HG03460 (cell line): ENCODE data around the gene IL37.
A peak's percentile ranks its signal among the peaks of the same experiment; 100 is the strongest.

Experiments used
- ATAC-seq: cut with Tn5 transposase; IDR thresholded peaks from one replicate; pipeline ENCODE4 v1.9.1; 2021; ENCODE audit not compliant: unreplicated experiment

Gene IL37, protein sequence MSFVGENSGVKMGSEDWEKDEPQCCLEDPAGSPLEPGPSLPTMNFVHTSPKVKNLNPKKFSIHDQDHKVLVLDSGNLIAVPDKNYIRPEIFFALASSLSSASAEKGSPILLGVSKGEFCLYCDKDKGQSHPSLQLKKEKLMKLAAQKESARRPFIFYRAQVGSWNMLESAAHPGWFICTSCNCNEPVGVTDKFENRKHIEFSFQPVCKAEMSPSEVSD

DNA sequence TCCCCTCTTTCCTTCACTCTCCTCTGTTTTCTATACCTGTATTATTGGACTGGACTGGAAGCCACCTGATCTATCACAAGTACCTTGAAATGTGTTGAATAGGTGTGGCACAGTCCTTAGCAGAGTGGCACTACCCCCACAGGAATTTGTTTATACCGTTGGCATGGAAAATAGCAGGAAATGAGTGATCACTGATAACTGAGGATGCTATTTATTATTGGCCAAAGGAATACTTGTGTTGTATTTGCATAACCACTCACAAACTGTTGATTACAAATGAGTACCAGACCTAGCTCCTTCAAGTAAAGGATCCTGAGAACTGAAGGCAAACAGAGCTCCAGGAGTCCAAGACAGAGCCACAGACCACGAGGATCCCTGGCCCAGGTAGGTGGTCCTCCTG lies at the start of gene IL37:
IL37 (plus strand) TSS at position 301 of the 400 bp plus-strand sequence. CDS start 1,848 bp downstream, outside the sequence.
- ATAC-seq, result no peak

DNA sequence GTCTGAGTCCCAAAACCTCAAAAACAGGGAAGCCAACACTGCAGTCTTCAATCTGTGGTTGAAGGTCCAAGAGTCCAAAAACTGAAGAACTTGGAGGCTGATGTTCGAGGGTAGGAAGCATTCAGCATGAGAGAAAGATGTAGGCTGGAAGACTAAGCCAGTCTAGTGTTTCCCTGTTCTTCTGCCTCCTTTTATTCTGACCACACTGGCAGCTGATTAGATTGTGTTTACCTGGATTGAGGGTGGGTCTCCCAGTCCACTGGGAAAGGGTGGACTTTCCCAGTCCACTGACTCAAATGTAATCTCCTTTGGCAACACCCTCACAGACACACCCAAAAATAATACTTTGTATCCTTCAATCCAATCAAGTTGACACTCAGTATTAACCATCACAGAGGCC lies 46.9 kb upstream of the IL37 start:
- no peak for ATAC-seq

DNA sequence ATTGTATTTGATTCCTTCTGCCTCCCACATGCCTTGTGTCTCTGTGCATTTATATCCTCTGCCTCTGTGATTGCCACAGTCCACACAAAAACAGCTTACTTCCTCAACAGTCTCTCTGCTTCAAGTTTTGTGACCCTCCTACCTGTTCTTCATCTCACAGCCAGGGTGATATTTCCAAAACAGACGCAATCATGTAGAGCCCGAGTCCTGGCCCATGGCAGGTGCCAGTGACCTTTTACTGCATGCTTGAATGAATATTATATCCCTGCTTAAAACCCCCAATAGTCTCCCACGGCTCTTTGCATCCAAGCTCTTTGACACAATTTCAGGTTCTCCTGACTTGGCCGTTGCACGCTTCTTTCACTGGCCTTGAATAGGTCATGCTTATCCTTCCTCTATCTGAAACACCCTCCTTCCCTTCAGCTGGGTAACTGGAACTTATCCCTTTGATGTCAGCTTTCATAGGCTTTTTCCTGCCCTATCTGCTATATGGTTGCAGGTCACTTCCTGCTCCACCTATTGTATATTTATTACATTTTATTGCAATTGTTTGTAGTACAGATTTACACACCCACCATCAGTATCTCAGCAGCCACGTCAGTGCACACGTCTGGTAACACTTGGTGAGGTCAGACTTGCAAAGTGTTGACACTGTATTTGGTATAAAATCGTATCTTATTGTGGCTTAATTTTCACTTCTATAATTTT lies 44.7 kb upstream of the IL37 start:
- ATAC-seq, result no peak

DNA sequence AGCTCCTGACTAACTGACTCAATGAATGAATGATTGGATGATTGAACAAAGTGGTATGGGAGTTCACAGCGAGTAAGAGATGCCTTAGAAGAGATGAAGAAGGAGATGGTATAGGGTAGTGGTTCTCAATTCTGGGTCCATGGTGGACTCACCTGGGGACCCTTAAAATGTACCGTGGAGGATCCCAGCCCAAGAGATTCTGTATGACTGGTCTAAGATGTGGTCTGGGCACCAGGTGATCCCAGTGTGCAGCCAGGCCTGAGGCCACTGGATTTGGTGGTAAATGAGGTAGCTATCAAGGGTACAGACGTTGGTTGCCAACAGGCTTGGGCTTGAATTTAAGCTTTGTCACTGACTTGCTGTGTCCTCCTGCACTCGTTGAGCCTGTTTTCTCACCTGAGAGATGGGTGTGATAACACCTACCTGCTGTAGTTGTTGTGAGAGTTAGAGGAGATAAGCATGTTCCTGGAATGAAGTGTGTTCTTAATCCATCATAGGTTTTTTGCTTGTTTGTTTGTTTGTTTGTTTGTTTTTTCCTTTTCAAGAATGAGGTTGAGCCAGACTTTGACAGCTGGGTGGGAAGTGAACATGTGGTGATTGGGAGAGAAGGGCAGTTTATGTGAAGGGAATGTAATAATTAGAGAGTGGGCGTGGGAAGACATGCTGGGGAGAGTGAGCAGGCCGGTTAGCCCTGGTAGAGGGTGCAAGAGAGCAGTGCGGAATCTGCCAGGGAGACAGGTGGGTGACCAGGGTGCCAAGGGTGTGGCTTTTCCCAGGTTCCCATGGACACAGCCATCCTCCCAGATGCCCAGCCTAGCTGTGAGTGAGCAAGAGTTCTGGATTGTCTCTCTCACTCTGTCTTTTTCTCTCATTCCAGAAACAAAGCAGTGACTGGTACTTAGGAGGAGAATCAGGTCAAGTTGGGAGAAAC lies 43.0 kb upstream of the IL37 start:
- no peak for ATAC-seq

DNA sequence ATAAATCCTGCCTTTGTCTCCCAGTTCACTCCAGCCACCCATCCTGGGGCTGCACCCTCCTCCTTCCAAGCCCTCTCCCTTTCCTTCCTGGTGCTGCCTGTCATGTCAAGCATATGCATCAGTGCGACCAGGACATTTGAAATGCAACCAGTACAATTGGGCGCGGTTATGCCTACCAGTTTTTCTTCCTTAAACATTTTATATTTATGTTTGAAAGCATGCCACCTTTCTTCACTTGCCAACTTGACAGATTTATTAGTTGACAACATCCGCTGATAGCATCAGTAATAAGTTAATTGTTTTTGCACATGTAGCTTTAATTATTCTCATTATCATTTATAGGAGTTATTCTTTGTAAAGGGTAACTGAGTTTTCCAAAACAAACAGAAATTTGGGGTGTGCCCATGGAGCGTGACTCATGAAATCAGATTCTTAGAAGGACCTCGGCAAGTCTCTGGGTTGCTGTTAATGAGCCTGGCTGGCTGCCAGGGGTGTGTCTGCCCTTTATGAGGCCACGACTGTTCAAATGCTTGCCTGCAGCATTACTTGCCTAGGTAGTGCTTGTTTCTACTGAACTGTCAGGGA lies 41.6 kb upstream of the IL37 start:
- no peak for ATAC-seq

DNA sequence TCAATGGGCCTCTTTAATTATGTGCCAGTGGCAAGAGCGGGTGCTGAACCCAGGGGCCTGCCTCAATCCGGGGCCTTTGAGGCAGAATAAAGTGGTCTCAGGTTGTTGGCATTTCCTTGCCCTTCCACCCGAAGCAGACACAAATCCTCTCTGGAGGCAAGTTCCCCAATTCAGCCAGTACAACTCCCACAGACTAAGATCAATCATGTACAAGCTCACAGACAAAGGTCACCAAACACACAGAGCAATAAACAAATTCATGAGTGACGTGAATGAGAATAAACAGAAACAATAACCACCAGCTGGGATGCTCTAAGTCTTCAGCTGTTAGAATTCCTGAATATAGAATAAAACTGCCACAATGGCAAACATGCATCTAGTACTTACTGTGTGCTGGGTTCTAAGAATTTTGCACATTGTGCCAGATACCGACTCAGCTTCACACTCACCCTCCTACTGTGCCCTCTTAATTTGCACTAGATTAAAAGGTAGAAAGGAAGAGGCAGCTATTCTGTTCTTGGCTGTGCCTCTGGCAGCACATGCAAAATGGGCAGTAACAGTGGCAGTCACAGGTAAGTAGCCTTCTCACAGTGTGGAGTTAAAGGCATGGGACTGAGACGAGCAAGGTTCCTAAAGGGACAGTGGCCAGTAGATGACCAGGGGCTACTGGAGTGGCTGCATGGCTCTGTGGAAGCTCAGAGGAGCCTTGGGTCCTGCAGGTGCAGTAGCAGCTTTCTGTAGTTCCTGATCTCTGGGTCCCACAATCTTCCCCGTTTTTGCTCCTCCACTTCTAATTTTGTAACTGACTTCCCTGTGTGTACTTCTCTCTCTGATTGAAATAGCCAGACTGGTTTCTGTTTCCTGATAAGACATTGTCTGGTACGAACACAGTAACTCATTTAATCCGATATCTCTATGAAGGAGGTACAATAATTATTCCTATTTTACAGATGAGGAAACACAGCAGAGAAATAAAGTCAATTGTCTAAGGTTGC lies 39.8 kb upstream of the IL37 start:
- ATAC-seq, result no peak

DNA sequence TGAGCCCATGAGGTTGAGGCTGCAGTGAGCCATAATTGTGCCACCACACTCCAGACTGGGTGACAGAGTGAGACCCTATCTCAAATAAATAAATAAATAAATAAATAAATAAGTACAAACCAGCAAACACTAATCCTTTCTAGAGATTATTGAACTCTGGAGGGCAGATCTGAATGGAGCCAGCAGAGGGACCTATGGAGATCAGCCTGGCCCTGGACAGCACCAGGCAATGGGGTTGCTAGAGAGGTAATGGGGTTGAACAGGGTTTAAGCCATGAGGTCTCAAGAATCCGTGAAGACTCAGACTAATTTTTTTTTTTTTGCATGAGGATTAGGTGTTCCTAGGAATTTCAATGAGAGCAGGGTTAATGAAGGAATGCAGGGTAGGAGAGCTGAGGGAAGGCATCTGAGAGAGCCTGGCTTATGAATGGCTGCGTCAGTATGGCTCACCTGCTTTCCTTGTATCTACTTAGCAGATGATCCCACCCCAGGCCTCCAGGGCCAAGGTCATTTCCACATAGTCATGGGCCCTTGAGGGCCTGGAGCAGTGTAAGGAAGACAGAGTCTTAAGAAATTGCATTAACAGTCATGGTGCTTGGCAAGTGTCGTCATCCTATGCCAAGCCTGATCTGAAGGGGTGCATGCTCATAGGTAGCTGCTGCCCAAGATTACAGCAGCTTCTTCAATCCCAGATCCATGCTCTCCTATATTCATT lies 34.6 kb upstream of the IL37 start:
- no peak for ATAC-seq

DNA sequence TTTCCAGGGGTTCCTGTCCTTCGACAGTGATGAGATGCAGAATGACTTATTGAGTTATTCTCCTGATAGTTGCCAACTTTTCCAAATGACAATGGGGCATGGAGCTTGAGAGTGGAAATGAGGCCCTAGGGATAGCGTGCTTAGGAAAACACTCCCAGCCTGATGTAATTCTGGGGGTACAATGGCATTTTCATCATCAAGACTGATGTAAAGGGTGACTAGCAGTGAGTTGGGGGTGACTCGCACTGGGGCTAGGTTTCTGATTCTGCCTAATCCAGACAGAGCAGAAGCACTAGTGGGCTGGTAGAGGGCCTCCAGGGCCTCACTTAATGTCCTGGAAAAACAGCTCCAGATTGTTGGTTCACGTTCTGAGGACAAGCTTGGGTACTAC lies 34.0 kb upstream of the IL37 start:
- ATAC-seq, result no peak

DNA sequence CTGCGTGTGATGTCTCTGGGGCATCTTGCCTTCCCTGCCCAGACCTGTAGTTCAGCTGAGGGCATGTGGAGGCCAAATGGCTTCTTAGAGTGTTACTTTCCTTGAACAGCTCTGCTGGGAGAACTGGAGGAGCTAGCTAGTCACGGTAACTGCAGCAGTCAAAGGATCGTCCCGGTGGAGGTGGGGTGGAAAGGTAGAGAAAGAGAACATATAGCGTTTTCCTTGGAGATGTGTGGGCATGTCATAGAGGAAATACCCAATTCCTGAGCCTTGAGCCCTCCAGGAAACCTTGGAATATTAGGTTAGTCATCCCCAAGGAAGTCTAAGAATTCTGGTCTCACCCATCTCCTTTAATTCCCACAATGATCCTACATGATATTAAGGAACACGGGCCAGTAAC lies 33.5 kb upstream of the IL37 start:
- ATAC-seq, result no peak

DNA sequence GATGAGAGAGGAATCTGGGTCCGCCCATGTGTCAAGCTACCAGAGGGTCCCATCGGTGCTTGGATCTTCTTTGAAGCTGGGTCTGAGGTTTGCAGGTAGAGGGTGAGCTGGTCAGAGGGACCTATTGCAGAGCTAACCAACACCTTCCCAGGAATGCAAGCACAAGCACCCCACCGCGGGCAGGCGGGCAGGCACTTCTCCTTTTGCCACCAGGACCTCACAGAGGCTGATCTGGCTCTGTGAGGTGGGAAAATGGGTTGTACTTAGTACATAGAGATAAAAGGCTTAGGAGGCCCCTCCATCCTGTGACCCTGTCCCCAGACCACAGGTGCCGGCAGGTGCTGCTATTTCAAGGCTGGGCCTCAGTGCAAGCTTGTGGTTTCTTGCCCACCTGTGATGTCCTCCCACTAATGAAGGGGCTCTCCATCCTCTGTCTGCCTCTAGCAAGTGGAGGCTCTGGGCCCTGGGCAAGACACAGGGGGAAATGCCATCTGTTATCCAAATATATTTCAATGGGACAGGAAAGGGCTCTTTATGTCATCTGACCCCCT lies 31.4 kb upstream of the IL37 start:
- ATAC-seq, result no peak

DNA sequence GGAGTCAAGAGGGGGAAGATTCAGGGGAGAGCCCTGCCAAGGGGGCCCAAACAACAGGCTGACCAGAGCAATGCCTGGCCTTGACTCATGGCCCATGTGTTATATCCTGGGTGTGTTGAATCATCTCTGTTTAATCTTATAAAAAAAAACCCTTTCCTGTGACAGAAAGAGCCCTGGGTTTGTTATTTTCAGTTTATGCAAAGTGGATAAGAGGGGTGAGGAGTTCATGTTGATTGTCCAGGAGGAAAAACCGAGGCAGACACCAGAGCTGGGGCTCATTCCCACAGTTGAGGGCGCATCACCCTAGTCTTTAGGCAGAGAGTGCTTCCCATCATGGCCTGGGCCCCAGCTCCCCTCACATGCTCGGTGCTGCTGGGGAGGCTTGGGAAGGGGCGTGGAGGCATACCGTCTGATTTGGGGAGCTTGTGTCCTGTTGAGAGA lies 30.9 kb upstream of the IL37 start:
- no peak for ATAC-seq

DNA sequence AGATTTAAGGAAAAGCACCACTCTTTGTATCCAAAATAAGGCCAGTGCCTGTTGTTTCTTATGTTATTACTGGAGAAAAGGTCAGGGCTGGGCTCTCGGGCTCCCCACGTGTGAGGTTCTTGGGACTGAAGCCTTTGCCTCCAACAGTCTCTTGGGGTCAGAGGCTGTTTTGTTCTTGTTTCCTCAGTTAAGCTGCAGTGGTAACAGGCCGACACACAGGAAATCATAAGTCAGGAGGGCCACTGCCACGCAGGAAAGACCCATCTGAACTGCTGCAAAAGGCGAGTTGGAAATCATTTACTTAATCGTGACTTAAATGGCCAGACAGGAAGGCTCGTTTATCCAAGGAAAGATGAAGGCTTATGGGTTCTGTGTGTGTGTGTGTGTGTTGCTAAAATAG lies 30.3 kb upstream of the IL37 start:
- peak; percentile 36 for ATAC-seq

DNA sequence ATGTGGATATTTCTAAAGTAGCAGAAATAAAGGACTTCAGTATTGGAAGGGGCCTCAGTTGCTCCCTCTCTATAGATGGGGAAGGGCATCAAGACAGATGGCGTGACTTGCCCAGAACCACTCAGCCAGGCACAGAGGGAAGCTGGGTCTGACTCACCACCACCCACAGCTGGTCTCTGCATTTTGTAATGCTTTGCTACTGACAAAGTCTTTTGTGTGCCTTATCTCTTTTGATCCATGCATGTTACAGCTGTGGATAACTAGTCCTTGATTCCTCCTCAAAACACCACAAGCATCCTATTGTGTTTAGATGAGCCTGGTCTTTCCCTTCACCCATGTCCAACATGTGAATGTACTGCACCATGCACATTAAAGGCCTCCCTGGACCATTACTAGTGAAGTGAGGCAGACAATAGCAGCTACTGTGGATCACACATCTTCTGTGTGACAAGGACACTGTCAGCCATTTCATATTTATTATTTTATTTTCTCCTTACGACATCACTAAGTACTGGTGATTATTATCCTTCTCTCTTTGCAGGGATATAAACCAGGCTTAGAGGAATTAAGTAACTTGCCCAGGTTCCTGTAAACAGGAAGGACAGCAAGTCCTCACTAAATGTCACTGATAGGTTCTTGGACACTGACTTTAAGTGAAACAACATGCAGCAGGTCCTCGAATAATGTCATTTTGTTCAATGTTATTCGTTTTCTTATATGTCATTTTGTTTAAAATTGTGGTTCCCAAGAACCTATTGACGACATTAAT lies 29.6 kb upstream of the IL37 start:
- peak; percentile 69 for ATAC-seq

DNA sequence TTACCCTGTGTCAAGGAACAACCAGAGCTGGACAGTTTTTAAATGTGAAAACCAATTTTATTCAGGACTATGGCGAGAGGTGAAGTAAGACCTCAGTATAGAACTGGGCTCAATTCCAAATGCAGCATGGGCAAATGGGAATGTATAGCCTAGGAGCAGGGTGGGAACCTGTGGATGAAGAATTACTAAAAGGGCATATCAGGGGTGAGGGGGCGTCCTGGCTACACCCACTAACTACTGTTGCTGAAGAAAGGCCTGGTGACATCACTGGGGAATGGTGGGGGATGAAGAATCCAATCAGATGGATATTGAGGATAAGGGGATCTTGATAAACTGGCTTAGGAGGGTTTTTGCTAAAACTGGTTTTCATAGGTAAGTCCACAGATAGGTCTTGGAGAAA lies 27.3 kb upstream of the IL37 start:
- ATAC-seq, result no peak

DNA sequence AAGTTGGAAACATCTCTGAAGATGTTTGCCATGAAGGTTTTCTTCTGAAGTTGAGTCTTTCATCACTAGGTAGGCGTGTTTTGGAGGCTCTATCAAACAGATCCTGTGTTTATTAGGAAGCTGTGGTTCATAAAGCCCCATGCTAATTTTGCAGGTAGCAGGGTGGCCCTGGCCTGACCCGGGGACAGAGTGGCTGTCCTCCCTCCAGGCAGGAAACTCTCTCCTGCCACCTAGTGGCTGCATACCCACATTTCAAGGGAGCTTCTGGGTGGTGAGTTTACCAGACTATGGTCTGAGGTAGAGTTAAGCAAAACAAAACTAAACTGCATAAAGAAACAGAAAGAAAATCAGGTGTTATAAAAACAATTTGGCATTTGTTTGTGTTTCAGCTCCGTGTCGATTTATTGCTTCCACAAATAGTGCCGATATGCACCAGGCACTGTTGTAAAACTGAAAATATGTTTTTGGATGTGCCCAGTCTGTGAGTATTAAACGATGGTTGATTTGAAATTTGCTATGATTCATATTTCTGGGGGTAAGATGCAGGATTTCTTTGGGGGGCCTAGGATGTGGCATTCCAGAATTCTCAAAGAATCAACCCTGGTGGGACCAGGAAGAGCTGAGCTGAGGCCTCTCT lies 26.0 kb upstream of the IL37 start:
- peak; percentile 34 for ATAC-seq

DNA sequence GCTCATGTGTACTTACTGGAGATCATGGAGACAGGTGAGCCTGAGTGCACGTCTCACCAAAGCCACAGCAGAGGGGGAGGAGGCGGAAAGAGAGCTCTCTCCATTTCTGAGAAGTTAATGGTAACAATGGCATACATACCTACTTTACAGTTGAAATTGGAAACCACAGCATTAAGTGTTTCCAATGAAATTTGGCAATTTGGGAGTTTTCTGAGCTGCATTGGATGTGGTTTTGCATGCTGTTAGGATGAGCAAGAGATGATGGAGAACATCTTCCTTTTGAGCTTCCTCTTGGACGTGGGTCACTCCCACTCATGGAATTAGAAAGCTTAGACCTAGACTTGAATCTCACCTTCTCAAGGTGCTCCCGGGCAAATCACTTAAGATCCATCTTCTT lies 25.5 kb upstream of the IL37 start:
- no peak for ATAC-seq

DNA sequence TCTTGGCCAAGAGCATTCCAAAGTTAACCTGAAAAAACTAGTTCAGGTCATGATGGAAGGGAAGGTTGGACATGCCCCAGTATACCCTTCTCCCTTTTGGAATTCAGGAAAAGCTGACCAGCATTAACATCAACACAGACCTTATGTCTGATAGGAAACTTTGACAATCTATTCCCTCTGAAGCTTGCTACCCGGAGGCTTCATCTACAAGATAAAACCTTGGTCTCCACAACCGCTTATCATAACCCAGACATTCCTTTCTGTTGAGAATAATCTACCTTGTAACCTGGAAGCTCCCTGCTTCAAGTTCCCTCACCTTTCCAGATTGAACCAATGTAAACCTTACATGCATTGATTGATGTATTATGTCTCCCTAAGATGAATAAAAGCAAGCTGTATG lies 24.7 kb upstream of the IL37 start:
- no peak for ATAC-seq
